ENCODE results near the gene GABRR2. TPM values are rescaled to one million over a fixed set of nuclear protein-coding genes. Genes with fewer than 3 reads are reported as not detected.

GABRR2 gene
- total RNA-seq, 1 donor from 2014 or later: 1.7 TPM

GRCh38 chr6:89269981-89270380 lies 45.1 kb downstream of the GABRR2 start:
- no peak for DNase-seq (ENCODE audit: low spot score)
- intact Hi-C loops (cut with DNase I): no loop called here

DNA sequence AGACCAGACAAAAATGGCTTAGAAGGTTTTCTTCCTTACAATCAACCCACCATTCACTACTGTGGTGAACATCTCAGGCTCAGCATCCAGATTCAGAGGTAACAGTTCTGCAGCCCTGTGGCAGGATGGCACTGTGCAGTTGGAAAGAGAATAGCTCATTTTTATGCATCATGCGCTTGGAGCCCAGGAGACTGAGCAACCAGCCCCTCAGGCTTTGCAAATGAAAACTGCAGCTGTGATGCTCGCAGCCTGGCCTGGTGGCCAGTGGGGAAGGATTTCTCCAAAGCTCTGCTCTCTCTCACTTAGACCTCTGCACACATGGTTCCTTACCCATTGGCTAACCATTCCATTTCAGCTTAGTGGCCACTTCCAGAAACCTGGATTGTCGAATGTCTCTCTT lies 45.8 kb downstream of the GABRR2 start:
- intact Hi-C loops (cut with DNase I): no loop called here
- DNase-seq (ENCODE audit: low spot score): no peak

DNA sequence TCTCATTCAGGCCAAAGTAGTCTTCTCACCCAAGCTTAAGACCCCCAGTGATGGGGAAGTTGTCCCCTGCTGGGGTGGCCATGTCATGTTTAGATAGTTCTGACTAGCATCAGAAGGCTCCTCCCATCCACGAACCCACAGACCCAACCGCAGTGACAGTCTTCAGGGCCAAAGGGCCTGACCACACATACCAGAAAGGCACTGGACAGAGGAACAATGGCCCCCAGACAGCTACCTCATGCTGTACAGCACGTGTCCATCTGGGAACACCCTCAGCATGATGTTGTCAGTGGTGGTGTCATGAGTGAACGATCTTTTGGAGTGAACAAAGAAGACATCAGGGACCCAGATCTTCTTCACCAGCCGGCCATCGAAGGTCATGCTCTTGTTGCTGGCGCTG lies 46.3 kb downstream of the GABRR2 start:
- intact Hi-C loops (cut with DNase I): no loop called here
- DNase-seq (ENCODE audit: low spot score): no peak

DNA sequence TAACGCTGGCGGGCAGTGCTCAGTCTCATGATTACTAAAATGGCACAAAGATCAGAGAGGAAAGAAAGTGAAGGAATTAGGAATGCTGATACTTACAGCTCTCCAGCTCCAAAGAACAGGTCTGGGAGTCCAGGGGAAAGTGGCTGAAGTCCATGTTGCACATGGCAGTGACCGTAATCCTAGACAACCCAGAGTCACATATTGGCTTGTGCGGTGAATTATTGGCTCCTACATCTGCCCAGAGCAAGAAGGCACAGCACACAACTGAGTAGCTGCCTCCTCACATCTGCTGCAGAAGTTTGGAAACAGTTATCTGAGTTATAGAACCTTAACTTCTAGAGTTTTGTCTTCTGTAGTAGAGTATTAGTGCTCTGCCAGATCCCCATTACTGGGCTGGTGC lies 47.2 kb downstream of the GABRR2 start:
- intact Hi-C loops (cut with DNase I): no loop called here
- no peak for DNase-seq (ENCODE audit: low spot score)

- no peak for DNase-seq (ENCODE audit: low spot score)
- intact Hi-C loops (cut with DNase I): no loop called here
These were observed 50.8 kb downstream of the GABRR2 start for GRCh38 chr6:89264296-89264695.

DNA sequence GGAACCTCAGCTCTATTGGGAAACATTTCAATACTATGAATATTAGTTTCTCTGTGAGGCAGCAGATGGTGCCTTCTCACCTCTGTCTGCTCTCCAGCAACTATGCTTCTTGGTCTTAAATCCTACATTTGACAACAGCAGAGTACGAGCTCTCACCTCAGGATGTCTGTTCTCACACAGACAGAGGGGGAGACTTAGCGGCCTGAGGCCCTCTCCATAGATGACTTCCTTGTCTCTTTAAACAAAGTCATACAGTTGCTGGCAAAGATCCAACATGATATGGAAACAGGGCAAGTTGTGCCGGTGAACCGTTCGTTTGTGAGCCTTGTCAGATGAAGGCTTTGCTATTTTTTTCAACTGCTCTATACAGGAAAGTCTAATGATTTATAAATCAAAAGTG lies 54.3 kb downstream of the GABRR2 start:
- intact Hi-C loops (cut with DNase I): no loop called here
- no peak for DNase-seq (ENCODE audit: low spot score)

- intact Hi-C loops (cut with DNase I): no loop called here
- DNase-seq (ENCODE audit: low spot score): no peak
These were observed 54.8 kb downstream of the GABRR2 start for GRCh38 chr6:89260310-89260709.

DNA sequence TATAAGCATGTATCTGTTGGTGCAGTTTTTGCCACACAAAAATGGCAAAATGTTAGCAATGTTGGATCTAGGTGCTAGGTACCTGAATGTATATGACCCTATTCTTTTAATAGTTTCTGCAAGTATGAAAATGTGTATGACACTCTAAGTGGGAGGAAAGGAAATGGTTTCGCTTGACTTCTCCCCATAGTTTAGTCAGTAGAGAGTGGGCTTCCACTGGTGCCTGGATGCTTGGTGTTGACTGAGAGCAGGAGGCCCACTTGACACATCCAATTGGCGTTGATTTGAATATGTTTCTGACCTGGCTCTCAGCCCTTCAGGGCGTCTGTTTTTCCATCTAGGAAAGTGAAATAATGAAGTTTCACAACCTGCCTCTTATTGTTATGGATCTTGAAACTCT lies 56.2 kb downstream of the GABRR2 start:
- intact Hi-C loops (cut with DNase I): no loop called here
- DNase-seq (ENCODE audit: low spot score): no peak

GRCh38 chr6:89257781-89258180 lies 57.3 kb downstream of the GABRR2 start:
- no peak for DNase-seq (ENCODE audit: low spot score)
- intact Hi-C loops (cut with DNase I): no loop called here

DNA sequence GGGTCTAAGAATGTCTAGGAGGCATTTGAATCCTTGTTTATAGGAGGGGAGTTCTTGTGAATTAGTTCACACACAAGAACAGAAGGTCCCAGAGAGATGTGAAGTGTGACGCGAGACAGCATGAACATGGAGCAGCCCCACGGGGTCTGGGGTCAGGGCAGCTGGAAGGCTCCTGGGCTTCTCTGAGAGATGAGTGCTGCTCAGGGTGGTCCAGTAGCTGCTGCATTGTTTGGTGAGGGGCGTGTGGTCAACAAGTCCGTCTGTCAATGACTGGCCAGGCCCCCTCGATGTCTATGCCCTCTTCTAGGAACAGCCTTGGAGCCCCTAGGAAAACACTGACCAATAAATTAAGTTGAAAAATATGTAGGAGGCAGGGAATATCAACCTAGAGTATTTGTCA lies 57.8 kb downstream of the GABRR2 start:
- intact Hi-C loops (cut with DNase I): no loop called here

GRCh38 chr6:89255417-89255816 lies 59.7 kb downstream of the GABRR2 start:
- no peak for DNase-seq (ENCODE audit: low spot score)
- intact Hi-C loops (cut with DNase I): no loop called here

More for the DNA sequence above, 57.8 kb downstream of the GABRR2 start:
- DNase-seq (ENCODE audit: low spot score): no peak

GRCh38 chr6:89254569-89254968 lies 60.5 kb downstream of the GABRR2 start:
- intact Hi-C loops (cut with DNase I): no loop called here
- no peak for DNase-seq (ENCODE audit: low spot score)

- intact Hi-C loops (cut with DNase I): no loop called here
These were observed 62.2 kb downstream of the GABRR2 start for GRCh38 chr6:89252907-89253306.

GRCh38 chr6:89251976-89252375 lies 63.1 kb downstream of the GABRR2 start:
- DNase-seq (ENCODE audit: low spot score): no peak
- intact Hi-C loops (cut with DNase I): no loop called here

More at GRCh38 chr6:89252907-89253306, 62.2 kb downstream of the GABRR2 start:
- DNase-seq (ENCODE audit: low spot score): no peak

GRCh38 chr6:89251170-89251569 lies 63.9 kb downstream of the GABRR2 start:
- intact Hi-C loops (cut with DNase I): no loop called here
- no peak for DNase-seq (ENCODE audit: low spot score)

DNA sequence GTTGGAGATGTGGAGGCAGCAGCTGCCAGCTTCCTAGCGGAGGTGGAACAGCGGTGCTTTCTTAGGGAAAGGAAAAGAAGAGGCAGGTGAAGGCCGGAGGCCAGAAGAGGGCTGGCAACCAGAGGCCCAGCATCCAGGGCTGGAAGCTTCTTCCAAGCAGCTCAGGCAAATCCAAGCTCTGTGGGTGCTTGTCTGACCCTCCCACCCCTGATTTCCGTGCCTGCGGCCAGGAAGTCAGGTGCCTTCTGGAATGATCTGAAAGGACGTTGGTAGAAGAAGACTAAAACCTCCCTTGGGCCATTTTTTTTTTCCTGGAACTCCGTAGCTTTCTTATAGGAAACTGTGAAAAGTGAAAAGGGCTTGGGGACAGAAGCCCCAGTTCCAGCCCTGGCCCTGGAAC lies 64.9 kb downstream of the GABRR2 start:
- intact Hi-C loops (cut with DNase I): no loop called here
- no peak for DNase-seq (ENCODE audit: low spot score)

GRCh38 chr6:89244241-89244985 lies 70.7 kb downstream of the GABRR2 start:
- no peak for DNase-seq (ENCODE audit: low spot score)
- intact Hi-C loops (cut with DNase I): no loop called here

DNA sequence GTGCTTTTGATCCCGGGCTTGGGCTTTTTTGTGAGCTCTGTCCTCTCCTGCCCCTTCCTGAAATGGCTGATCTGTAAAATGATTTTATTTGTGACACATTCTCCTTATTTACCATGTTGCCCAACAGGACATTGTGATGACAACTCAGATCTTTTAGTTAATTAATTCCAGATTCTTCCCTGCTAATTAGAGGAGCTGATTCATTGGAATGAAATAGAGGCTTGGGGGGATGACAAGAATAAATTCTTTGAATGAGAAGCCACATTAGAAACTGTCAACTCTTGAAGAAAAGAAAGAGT lies 71.8 kb downstream of the GABRR2 start:
- DNase-seq (ENCODE audit: low spot score): no peak
- intact Hi-C loops (cut with DNase I): loop anchor here (2.0 kb wide), 1 partner anchor 120 kb away; no protein-coding TSS in a partner anchor

GRCh38 chr6:89242574-89243330 lies 72.3 kb downstream of the GABRR2 start:
- DNase-seq (ENCODE audit: low spot score): no peak
- intact Hi-C loops (cut with DNase I): loop anchor here (1.0 to 2.0 kb wide), 2 partner anchors 120 to 260 kb away; no protein-coding TSS in a partner anchor

DNA sequence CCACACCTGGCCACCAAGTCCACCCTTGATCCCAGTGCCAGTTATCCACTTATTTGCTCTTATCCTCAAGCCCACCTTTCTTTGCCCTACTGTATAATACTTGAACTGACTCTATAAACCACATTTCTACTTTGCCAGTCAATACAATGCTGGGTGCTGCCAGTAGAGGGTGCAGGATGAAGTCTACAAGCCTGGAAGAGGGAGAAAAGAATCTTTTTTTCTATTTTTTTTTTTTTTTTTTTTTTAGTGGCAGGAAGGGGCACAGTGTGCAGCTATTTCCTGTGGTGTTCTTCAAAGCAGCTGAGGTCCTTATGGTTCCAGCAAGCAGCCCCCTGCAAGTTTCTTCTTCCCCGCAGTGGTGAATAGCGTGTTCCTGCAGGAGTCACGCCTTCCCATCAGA lies 75.8 kb downstream of the GABRR2 start:
- no peak for DNase-seq (ENCODE audit: low spot score)
- intact Hi-C loops (cut with DNase I): no loop called here

- intact Hi-C loops (cut with DNase I): no loop called here
- no peak for DNase-seq (ENCODE audit: low spot score)
These were observed 77.9 kb downstream of the GABRR2 start for GRCh38 chr6:89237158-89237557.

All from cardiac septum (tissue), 1 donor.